Measurements from ENCODE around the gene NTSR1. TPM values are rescaled to one million over a fixed set of nuclear protein-coding genes. Genes with fewer than 3 reads are reported as not detected.

Gene NTSR1
- total RNA-seq, 5 donors from 2014 or later (not counting 1 experiment from before 2014, with no cell fraction given), result 0.33 to 0.63 (median 0.53) TPM; not detected in 2

GRCh38 chr20:62686869-62687830 lies 21.5 kb upstream of the NTSR1 start:
- peaks cover 3 to 12% of the 10 kb centered on the region in 2 donors for H3K27me3 Mint-ChIP-seq
- no peaks in the 10 kb centered on the region for H3K36me3 ChIP-seq (ENCODE audit: control insufficient read depth in 2 of 2, extremely low read depth in 1 of 2, insufficient read depth in 1 of 2, low read length in 1 of 2)
- H3K4me1 Mint-ChIP-seq, result peaks cover 10 to 15% (median 10%) of the 10 kb centered on the region in 3 donors
- peaks cover 0 to 69% of the 10 kb centered on the region in 2 experiments for H3K27me3 ChIP-seq (replicated peaks in 1 of 2; ENCODE audit: control insufficient read depth in 2 of 2, extremely low read depth in 1 of 2, insufficient read depth in 2 of 2, low read length in 1 of 2)
- 88% methylated on average over 34 of the region's 37 CpGs for WGBS (ENCODE audit: insufficient coverage)
- ATAC-seq (replicated peaks in 1 of 4) (no peak), DNase-seq (no peak)
- no peak overlapping the region for H3K4me3 Mint-ChIP-seq
- ChIA-PET CTCF (no interaction called here), POLR2A (no interaction called here)
- H3K4me1 ChIP-seq (ENCODE audit: control insufficient read depth in 1 of 2, extremely low read depth in 1 of 2, insufficient read depth in 2 of 2, low read length in 2 of 2), result peaks cover 0 to 11% of the 10 kb centered on the region in 2 experiments
- no peaks in the 10 kb centered on the region for H3K9me3 ChIP-seq
- H3K36me3 Mint-ChIP-seq, result no peaks in the 10 kb centered on the region
- no peak overlapping the region for H3K27ac Mint-ChIP-seq
- H3K4me3 ChIP-seq (ENCODE audit: control insufficient read depth in 1 of 2, extremely low read depth in 1 of 2, low read length in 1 of 2), result no peak overlapping the region
- no peak overlapping the region for H3K27ac ChIP-seq (ENCODE audit: low read length)
- H3K9me3 Mint-ChIP-seq, result no peaks in the 10 kb centered on the region

DNA sequence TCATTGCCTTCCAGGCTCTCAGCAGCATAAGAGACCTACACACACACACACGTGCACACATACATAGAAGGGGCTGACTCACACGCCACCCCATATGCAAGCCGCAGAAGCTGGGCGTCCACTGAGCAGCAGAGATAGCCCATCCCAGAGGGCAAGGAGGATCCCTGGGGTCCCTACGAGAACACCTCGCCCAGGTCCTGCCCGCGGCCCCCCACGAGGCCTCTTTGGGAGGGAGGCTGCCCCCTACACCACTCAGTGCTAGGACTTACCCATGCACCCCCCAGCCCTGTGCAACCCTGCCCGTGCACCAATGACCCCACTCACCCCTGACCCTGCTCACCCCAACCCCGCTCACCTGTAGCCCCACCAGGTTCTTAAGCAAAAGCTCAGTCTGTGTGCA lies 20.6 kb upstream of the NTSR1 start:
- H3K9me3 Mint-ChIP-seq, result no peaks in the 10 kb centered on the region
- H3K9me3 ChIP-seq, result no peaks in the 10 kb centered on the region
- POLR2A ChIA-PET, result interaction anchor here in 1 of 2 donors (0.5 to 0.6 kb wide), 2 partner anchors 80 to 107 kb away, joined by 3 read pairs; no protein-coding TSS in a partner anchor
- H3K27me3 Mint-ChIP-seq, result peaks cover 3 to 16% of the 10 kb centered on the region in 2 donors
- WGBS (ENCODE audit: insufficient coverage), result 86% methylated on average over 7 of the region's 11 CpGs
- H3K27ac Mint-ChIP-seq, result no peak overlapping the region
- no peak overlapping the region for H3K4me3 Mint-ChIP-seq
- CTCF ChIA-PET, result interaction anchor here in 1 of 2 donors (0.6 kb wide), 1 partner anchor 20 kb away, joined by 7 read pairs; no protein-coding TSS in a partner anchor
- H3K27me3 ChIP-seq (replicated peaks in 1 of 2; ENCODE audit: control insufficient read depth in 2 of 2, extremely low read depth in 1 of 2, insufficient read depth in 2 of 2, low read length in 1 of 2), result peaks cover 0 to 70% of the 10 kb centered on the region in 2 experiments
- no peak for DNase-seq
- H3K4me3 ChIP-seq (ENCODE audit: control insufficient read depth in 1 of 2, extremely low read depth in 1 of 2, low read length in 1 of 2), result no peak overlapping the region
- no peak for ATAC-seq (replicated peaks in 1 of 4)
- H3K27ac ChIP-seq (ENCODE audit: low read length), result no peak overlapping the region
- peaks cover 10 to 15% (median 10%) of the 10 kb centered on the region in 3 donors for H3K4me1 Mint-ChIP-seq
- H3K36me3 Mint-ChIP-seq, result no peaks in the 10 kb centered on the region
- H3K36me3 ChIP-seq (ENCODE audit: control insufficient read depth in 2 of 2, extremely low read depth in 1 of 2, insufficient read depth in 1 of 2, low read length in 1 of 2), result no peaks in the 10 kb centered on the region
- peaks cover 0 to 11% of the 10 kb centered on the region in 2 experiments for H3K4me1 ChIP-seq (ENCODE audit: control insufficient read depth in 1 of 2, extremely low read depth in 1 of 2, insufficient read depth in 2 of 2, low read length in 2 of 2)

DNA sequence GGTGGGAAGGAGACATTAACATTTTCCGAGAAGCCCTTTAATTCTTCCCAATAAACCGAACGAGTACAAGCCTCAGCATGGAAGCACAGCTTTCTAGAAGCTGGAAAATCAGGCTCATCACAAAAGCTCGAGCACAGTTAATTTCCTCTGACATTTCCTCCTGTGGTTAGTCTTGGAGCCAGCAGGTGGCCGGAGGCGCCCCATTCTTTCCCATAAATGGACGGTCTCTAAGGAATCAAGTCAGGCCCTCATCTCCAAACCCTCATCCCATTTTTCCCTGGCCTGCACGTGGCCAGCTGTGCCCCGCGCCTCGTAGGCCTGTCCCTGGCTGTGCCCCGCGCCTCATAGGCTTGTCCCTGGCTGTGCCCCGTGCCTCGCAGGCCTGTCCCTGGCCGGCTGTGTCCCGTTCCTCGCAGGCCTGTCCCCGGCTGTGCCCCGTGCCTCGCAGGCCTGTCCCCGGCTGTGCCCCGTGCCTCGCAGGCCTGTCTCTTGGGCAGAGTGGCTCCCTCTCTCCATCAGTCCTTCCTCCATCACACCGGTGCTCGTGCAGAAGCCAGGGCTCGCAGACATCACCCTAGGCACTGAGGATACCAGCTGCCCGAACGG lies 19.7 kb upstream of the NTSR1 start:
- ATAC-seq (replicated peaks in 1 of 4), result no peak
- POLR2A ChIA-PET, result interaction anchor here in 1 of 2 donors (0.5 to 0.6 kb wide), 2 partner anchors 79 to 107 kb away, joined by 3 read pairs; no protein-coding TSS in a partner anchor
- no peak overlapping the region for H3K27ac Mint-ChIP-seq

GRCh38 chr20:62689861-62690260 lies 18.8 kb upstream of the NTSR1 start:
- H3K36me3 Mint-ChIP-seq, result no peaks in the 10 kb centered on the region
- no peak overlapping the region for H3K4me3 ChIP-seq (ENCODE audit: control insufficient read depth in 1 of 2, extremely low read depth in 1 of 2, low read length in 1 of 2)
- peaks cover 10 to 15% (median 10%) of the 10 kb centered on the region in 3 donors for H3K4me1 Mint-ChIP-seq
- WGBS (ENCODE audit: insufficient coverage), result 92% methylated on average over 14 of the region's 17 CpGs
- no peaks in the 10 kb centered on the region for H3K36me3 ChIP-seq (ENCODE audit: control insufficient read depth in 2 of 2, extremely low read depth in 1 of 2, insufficient read depth in 1 of 2, low read length in 1 of 2)
- H3K27me3 Mint-ChIP-seq, result peaks cover 3 to 16% of the 10 kb centered on the region in 2 donors
- POLR2A ChIA-PET, result no interaction called here
- H3K27ac ChIP-seq (ENCODE audit: low read length), result no peak overlapping the region
- ATAC-seq (replicated peaks in 1 of 4) (no peak), DNase-seq (no peak)
- no peaks in the 10 kb centered on the region for H3K9me3 ChIP-seq
- H3K27ac Mint-ChIP-seq, result no peak overlapping the region
- CTCF ChIA-PET, result no interaction called here
- peaks cover 0 to 11% of the 10 kb centered on the region in 2 experiments for H3K4me1 ChIP-seq (ENCODE audit: control insufficient read depth in 1 of 2, extremely low read depth in 1 of 2, insufficient read depth in 2 of 2, low read length in 2 of 2)
- H3K4me3 Mint-ChIP-seq, result no peak overlapping the region
- no peaks in the 10 kb centered on the region for H3K9me3 Mint-ChIP-seq
- H3K27me3 ChIP-seq (replicated peaks in 1 of 2; ENCODE audit: control insufficient read depth in 2 of 2, extremely low read depth in 1 of 2, insufficient read depth in 2 of 2, low read length in 1 of 2), result peaks cover 0 to 76% of the 10 kb centered on the region in 2 experiments

More for the DNA sequence above, 19.7 kb upstream of the NTSR1 start:
- Histone ChIP-seq H3K36me3 (ENCODE audit: control insufficient read depth in 2 of 2, extremely low read depth in 1 of 2, insufficient read depth in 1 of 2, low read length in 1 of 2) (no peaks in the 10 kb centered on the region), H3K4me1 (ENCODE audit: control insufficient read depth in 1 of 2, extremely low read depth in 1 of 2, insufficient read depth in 2 of 2, low read length in 2 of 2) (peaks cover 0 to 11% of the 10 kb centered on the region in 2 experiments), H3K27me3 (replicated peaks in 1 of 2; ENCODE audit: control insufficient read depth in 2 of 2, extremely low read depth in 1 of 2, insufficient read depth in 2 of 2, low read length in 1 of 2) (peaks cover 0 to 77% of the 10 kb centered on the region in 2 experiments), H3K9me3 (no peaks in the 10 kb centered on the region), H3K4me3 (ENCODE audit: control insufficient read depth in 1 of 2, extremely low read depth in 1 of 2, low read length in 1 of 2) (no peak overlapping the region), H3K27ac (ENCODE audit: low read length) (no peak overlapping the region)
- H3K4me1 Mint-ChIP-seq, result peaks cover 10 to 15% (median 10%) of the 10 kb centered on the region in 3 donors
- H3K4me3 Mint-ChIP-seq, result no peak overlapping the region
- no peaks in the 10 kb centered on the region for H3K36me3 Mint-ChIP-seq
- no peak for DNase-seq
- 79% methylated on average over 25 of the region's 29 CpGs for WGBS (ENCODE audit: insufficient coverage)
- CTCF ChIA-PET, result no interaction called here
- peaks cover 3 to 16% of the 10 kb centered on the region in 2 donors for H3K27me3 Mint-ChIP-seq
- no peaks in the 10 kb centered on the region for H3K9me3 Mint-ChIP-seq

DNA sequence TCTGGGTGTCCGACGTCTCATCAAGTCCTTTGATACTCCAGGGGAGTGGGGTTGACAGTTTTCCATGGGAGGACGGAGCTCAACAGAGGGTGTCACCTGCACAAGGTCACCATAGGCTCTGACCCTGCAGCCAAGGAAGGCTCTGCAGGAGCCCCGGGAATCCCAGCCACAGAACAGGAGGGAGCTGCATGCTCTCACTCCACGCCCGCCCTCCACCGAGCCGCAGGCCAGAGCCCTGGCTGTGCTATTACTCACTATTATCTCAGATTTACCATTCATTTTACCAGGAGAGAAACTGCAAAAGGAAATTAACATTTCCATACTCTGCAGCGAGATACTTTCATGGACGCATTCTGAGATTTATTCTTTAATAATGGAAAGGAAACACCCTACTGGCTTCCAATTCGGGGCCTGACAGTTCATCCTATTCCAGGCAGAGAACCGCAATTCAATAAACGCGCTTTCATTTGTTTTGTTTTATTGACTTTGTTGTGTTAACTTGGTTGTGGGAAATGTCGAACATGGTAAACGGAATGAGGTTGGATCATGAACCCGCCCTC lies 18.3 kb upstream of the NTSR1 start:
- Mint-ChIP-seq H3K4me3 (no peak overlapping the region), H3K27ac (no peak overlapping the region), H3K36me3 (no peaks in the 10 kb centered on the region), H3K9me3 (no peaks in the 10 kb centered on the region), H3K27me3 (peaks cover 3 to 14% of the 10 kb centered on the region in 2 donors), H3K4me1 (peaks cover 10 to 15% (median 10%) of the 10 kb centered on the region in 3 donors)
- H3K4me3 ChIP-seq (ENCODE audit: control insufficient read depth in 1 of 2, extremely low read depth in 1 of 2, low read length in 1 of 2), result no peak overlapping the region
- no peaks in the 10 kb centered on the region for H3K36me3 ChIP-seq (ENCODE audit: control insufficient read depth in 2 of 2, extremely low read depth in 1 of 2, insufficient read depth in 1 of 2, low read length in 1 of 2)
- 86% methylated on average over 9 of the region's 17 CpGs for WGBS (ENCODE audit: insufficient coverage)
- H3K4me1 ChIP-seq (ENCODE audit: control insufficient read depth in 1 of 2, extremely low read depth in 1 of 2, insufficient read depth in 2 of 2, low read length in 2 of 2), result peaks cover 0 to 11% of the 10 kb centered on the region in 2 experiments
- ChIA-PET CTCF (no interaction called here), POLR2A (no interaction called here)
- H3K9me3 ChIP-seq, result no peaks in the 10 kb centered on the region
- no peak overlapping the region for H3K27ac ChIP-seq (ENCODE audit: low read length)
- ATAC-seq (replicated peaks in 1 of 4) (no peak), DNase-seq (no peak)
- H3K27me3 ChIP-seq (replicated peaks in 1 of 2; ENCODE audit: control insufficient read depth in 2 of 2, extremely low read depth in 1 of 2, insufficient read depth in 2 of 2, low read length in 1 of 2), result peaks cover 0 to 74% of the 10 kb centered on the region in 2 experiments

GRCh38 chr20:62691487-62691886 lies 17.1 kb upstream of the NTSR1 start:
- Mint-ChIP-seq H3K27me3 (peaks cover 3 to 10% of the 10 kb centered on the region in 2 donors), H3K27ac (no peak overlapping the region), H3K36me3 (no peaks in the 10 kb centered on the region), H3K4me1 (peaks cover 4% of the 10 kb centered on the region in 3 donors), H3K4me3 (no peak overlapping the region), H3K9me3 (no peaks in the 10 kb centered on the region)
- Histone ChIP-seq H3K27me3 (replicated peaks in 1 of 2; ENCODE audit: control insufficient read depth in 2 of 2, extremely low read depth in 1 of 2, insufficient read depth in 2 of 2, low read length in 1 of 2) (peaks cover 0 to 63% of the 10 kb centered on the region in 2 experiments), H3K27ac (ENCODE audit: low read length) (no peak overlapping the region), H3K9me3 (no peaks in the 10 kb centered on the region), H3K4me3 (ENCODE audit: control insufficient read depth in 1 of 2, extremely low read depth in 1 of 2, low read length in 1 of 2) (no peak overlapping the region), H3K36me3 (ENCODE audit: control insufficient read depth in 2 of 2, extremely low read depth in 1 of 2, insufficient read depth in 1 of 2, low read length in 1 of 2) (no peaks in the 10 kb centered on the region), H3K4me1 (ENCODE audit: control insufficient read depth in 1 of 2, extremely low read depth in 1 of 2, insufficient read depth in 2 of 2, low read length in 2 of 2) (peaks cover 0 to 9% of the 10 kb centered on the region in 2 experiments)
- CTCF ChIA-PET, result no interaction called here
- ATAC-seq (replicated peaks in 1 of 4), result no peak
- no peak for DNase-seq
- 64% methylated on average over 15 of the region's 15 CpGs for WGBS (ENCODE audit: insufficient coverage)
- POLR2A ChIA-PET, result no interaction called here
